ENCODE measurements around the gene EPB41L1.

Gene EPB41L1

GRCh38 chr20:36153736-36154699 is 522 bp upstream of the EPB41L1 start:
- DNase-seq: peak; percentile 27 to 93 (median 78)

DNA sequence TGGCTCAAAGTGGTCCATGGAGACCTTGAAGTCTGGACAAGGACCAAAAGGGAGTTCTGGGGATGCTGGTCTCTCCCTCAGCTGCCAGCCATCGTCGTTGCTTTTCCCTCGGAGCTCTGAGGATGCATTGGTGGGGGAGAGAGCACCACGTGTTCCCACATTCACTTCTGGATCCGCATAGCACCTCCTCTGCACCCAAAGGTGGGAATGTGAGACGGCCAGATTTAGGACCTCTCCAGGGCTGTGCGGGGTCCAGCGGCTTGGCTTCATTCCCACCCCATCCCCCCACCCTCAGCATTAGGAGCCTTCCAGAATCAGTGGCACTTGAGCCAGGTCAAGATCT is 1.1 kb downstream of the EPB41L1 start:
- DNase-seq: peak in 20 of 56 donors; percentile 22 to 68 (median 50)

GRCh38 chr20:36155991-36156390 is 1.5 kb downstream of the EPB41L1 start:
- peak in 32 of 56 donors; percentile 22 to 73 (median 47) for DNase-seq

- DNase-seq: no peak
Measured at GRCh38 chr20:36157610-36158009, 3.1 kb downstream of the EPB41L1 start.

DNA sequence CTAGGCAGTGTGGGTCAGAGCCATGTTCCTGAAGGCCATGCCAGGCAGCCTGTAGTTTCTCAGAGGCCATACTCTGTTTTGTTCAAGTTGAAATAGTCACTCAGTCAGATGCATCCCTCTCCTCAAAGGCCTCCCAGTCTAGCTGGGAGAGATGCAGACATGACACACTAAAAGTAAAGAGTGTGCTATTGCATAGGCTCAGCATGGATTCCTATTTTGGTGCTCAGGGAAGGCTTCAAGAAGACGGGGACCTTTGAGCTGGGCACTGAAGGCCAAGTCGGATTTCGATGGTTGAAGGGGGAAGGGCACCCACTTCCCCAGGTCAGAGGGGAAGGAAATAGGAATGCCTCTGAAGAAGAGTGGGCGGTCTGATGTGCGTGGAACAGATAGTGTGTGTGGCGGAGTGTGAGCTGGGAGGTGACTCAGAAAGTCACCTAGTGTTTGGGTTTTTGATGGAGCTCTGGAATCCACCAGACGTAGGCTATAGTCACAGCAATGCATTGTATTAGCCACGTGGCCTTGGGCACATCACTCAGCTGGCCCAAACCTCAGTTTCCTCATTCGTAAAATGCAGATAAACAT is 3.7 kb downstream of the EPB41L1 start:
- DNase-seq: peak in 11 of 56 donors; percentile 15 to 45 (median 21)

DNA sequence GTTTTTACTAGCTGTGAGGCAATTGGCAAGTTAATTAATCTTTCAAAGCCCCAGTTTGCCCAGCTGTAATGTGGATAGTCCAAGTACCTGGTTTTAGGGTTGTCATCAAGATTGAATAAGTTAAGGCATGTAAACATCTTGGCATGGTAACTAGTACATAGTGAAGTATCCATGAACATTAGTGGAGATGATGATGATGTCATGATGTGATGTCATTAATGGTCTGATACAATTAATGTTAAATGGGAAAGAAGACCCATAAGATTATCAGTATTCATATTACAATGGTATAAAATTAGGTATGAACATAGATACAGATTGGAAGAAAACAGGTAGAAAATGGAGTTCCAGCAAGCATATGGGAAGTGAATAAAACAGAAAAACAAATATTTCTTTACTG is 5.3 kb downstream of the EPB41L1 start:
- no peak for DNase-seq

- DNase-seq: peak in 5 of 56 donors; percentile 6 to 31 (median 25)
Measured at GRCh38 chr20:36162272-36162966, 7.9 kb downstream of the EPB41L1 start.

DNA sequence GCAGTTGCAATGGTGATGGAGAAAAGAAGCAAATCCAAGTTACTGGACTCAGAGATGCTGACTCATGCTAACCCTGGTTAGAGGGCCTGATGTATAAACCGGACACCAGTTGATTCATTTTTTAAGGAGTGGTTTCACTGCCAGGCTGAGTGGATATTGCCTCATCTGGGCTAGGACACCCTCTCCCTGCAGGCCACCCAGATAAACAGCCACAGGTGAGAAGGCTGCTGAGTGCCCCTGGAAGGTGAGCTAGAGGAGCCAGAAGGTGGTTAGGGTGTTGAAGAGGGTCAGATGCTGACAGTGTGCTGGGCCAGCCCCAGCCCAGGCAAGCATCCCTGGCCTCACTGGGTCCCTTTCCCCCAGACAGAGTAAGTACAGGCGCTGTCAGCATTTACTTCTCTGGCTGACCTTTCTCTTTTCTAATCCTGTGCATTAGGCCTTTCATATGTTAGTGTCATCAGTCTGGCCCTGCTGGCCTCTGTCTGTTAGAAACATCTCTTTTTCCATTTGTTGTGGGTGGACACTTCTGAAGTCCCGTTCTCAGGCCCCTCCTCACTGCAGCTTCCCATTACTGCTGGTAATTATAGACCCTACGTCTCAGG is 13.5 kb downstream of the EPB41L1 start:
- DNase-seq: no peak

DNA sequence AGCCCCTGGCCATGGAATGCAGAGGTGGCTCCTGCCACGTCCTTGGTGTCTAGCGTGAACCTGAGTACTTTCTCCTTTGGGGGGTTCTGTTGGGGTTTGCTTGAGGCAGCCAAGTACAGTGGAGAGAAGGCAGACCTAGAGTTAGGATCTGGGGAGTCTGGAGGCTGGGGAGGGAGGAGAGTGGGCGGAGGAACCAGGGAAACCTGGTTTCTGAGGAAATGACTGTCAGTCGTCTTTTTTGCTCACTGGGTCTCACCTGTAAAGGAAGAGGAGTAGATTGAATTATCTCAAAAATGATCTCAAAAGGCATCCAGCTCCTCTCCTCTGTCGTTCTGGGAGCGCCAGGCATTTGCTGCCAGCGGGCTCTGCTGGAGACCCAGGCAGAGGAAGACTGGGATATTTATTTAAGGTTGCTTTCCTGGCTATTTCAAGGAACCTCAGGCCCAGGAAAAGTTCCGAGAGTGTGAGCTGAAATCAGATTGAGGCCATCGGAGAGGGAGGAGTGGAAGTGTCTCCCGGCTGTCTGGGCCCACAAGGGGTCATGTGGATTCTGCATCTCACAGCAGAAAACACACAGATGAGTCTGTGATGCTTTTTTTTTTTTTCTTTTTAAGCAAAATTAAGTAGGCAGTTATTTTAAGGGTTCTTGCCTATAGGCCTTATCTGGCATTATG is 16.1 kb downstream of the EPB41L1 start:
- DNase-seq: peak in 9 of 56 donors; percentile 6 to 29 (median 26)

- peak in 28 of 56 donors; percentile 7 to 62 (median 26) for DNase-seq
Measured at GRCh38 chr20:36173451-36173933, 19.0 kb downstream of the EPB41L1 start.

DNA sequence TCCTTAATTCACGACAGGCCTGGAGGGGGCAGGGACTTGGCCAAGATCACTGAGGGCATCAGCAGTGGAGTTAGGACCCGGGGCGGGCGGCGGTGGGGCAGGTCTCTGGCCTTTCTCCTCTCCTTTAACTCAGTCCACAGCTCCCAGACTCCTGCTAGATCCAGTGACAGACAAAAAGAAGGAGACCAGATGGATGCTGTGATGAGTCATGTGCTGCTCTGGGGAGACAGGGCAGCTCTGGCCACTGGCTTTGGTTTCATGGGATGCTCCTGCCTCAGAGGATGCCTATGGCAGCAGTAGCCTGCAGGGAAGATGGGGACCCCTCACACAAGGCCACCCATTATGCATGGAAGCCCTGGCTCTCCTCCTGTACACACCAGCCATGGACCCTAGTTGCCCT is 20.5 kb downstream of the EPB41L1 start:
- DNase-seq: no peak

DNA sequence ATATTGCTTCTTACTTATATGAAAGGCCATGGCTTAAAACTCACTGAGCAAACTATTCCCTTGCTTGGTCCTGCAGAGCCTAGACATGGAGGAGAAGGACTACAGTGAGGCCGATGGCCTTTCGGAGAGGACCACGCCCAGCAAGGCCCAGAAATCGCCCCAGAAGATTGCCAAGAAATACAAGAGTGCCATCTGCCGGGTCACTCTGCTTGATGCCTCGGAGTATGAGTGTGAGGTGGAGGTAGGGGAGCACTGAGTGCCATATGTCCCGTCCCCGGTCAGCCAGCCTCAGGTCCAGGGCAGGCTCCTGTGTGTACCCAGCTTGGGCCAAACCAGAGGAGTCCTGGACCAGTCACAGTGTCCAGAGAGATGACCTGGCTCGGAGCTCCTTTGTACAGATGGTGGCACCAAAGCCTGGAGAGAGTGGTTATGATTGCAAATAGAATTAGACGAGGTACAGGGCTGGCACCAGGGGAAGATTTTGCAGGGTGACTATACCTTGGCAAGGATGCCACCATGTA is 21.0 kb downstream of the EPB41L1 start:
- no peak for DNase-seq

GRCh38 chr20:36177716-36178115 is 23.2 kb downstream of the EPB41L1 start:
- no peak for DNase-seq

DNA sequence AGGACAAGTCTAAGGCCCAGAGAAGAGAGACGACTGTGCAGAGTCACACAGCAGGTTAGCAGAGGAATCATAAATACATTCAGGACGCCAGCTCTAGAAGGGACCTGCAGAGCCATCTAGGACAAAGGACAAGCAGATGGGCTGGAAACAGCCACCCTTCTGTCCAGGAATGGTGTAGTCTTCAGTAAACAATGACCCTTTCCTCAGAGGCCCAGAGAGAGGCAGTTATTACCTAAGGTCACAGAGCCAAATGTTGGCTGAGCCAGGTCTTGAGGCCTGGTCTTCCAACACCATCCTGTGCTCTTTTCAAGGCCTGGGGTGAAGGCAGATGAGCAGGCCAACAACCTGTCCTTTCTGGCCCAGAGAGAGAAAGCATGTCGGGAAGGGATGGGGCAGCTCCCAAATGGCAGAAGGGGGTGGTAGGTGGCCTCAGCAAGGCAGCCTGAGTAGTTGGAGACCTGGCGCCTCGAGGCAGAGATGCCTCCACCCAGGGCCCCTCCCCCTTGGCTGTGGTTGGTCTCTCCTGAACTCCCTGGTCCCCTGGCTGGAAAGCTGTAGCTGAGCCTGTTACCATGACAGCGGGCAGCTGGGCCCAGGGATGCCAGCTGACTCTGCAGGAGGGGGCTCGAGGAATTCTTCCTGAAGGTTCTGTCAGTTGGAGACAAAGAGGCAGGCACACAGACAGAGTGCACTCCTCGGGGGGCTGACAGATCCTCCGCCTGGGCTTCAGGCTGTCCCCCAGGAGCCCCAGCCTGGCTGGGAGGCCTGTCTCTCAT is 24.8 kb downstream of the EPB41L1 start:
- DNase-seq: peak in 25 of 56 donors; percentile 7 to 57 (median 28)

GRCh38 chr20:36180323-36180722 is 25.8 kb downstream of the EPB41L1 start:
- DNase-seq: no peak

DNA sequence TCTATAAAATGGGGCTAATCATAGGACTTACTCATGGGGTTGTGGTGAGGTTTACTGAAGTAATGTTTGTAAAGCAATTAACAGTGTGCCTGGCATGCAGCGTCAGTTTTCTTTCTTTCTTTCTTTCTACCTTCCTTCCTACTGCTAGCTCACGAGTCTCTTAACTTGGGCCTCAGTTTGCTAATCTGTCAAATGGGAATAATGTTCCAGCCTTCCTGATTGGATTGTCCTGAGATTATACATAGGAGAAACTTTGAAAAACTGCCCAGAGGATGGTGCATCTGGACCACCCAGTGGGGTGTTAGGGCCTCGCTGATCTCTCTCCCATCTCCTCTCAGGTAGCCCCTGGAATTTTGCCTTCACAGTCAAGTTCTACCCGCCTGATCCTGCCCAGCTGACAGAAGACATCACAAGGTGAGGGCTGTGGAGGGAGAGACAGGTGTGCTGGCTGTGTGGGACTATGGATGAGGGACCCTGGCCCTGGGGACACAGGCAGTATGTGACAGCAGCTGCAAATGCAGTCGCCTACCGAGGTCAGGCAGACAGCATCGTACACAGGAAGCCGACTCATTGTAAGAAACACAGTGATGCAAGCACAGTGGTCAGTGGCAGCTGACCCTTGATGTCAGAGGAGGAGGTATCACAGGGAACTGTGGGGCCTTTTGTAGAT is 27.5 kb downstream of the EPB41L1 start:
- no peak for DNase-seq

- DNase-seq: no peak
Measured at GRCh38 chr20:36182604-36183154, 28.1 kb downstream of the EPB41L1 start.

- DNase-seq: no peak
Measured at GRCh38 chr20:36183155-36183944, 28.8 kb downstream of the EPB41L1 start.
